GM18502 (cell line): Measurements from ENCODE around the gene NOTCH2.

Source experiments
- ATAC-seq: cut with Tn5 transposase; IDR thresholded peaks from one replicate; pipeline ENCODE4 v1.9.1; 2021; ENCODE audit warnings: mild to moderate bottlenecking; ENCODE audit not compliant: unreplicated experiment, poor library complexity

NOTCH2 gene

GRCh38 chr1:119885903-119886783 is 183.3 kb downstream of the NOTCH2 start:
- no peak for ATAC-seq

- no peak for ATAC-seq
Observed at GRCh38 chr1:119884711-119885110, 184.8 kb downstream of the NOTCH2 start.

- no peak for ATAC-seq
Observed at GRCh38 chr1:119883826-119884225, 185.6 kb downstream of the NOTCH2 start.

- ATAC-seq: no peak
Observed at GRCh38 chr1:119882132-119883049, 187.1 kb downstream of the NOTCH2 start.

- ATAC-seq: no peak
Observed at GRCh38 chr1:119879510-119880434, 189.7 kb downstream of the NOTCH2 start.

- no peak for ATAC-seq
Observed at GRCh38 chr1:119878171-119878570, 191.3 kb downstream of the NOTCH2 start.

- ATAC-seq: no peak
Observed at GRCh38 chr1:119874186-119874585, 195.3 kb downstream of the NOTCH2 start.

- ATAC-seq: no peak
Observed at GRCh38 chr1:119873135-119874015, 196.1 kb downstream of the NOTCH2 start.

- no peak for ATAC-seq
Observed at GRCh38 chr1:119871881-119872280, 197.6 kb downstream of the NOTCH2 start.

- no peak for ATAC-seq
Observed at GRCh38 chr1:119870917-119871596, 198.4 kb downstream of the NOTCH2 start.

- no peak for ATAC-seq
Observed at GRCh38 chr1:119869995-119870394, 199.5 kb downstream of the NOTCH2 start.

GRCh38 chr1:119868176-119868575 is 201.3 kb downstream of the NOTCH2 start:
- ATAC-seq: no peak

- no peak for ATAC-seq
Observed at GRCh38 chr1:119866451-119866850, 203.0 kb downstream of the NOTCH2 start.

- ATAC-seq: no peak
Observed at GRCh38 chr1:119865627-119866026, 203.8 kb downstream of the NOTCH2 start.

- no peak for ATAC-seq
Observed at GRCh38 chr1:119862276-119862675, 207.2 kb downstream of the NOTCH2 start.
